Renal pelvis (tissue), 4 donors: Measurements from ENCODE around the gene PTPRN2. TPM values are rescaled to one million over a fixed set of nuclear protein-coding genes. Genes with fewer than 3 reads are reported as not detected.
"Not testable (repeated sequence)": the region's sequence is repeated elsewhere in the genome, so short reads cannot be mapped to it uniquely, and the experiment has no call there.

Source experiments
- DNase-seq: peaks from one replicate; pipeline ENCODE4 v3.0.0-alpha.2; 2013
- polyA plus RNA-seq, 3 donors: library from polyadenylated mRNA; unstranded; fragments of 120-200 nt; gene quantifications; one replicate each; pipeline ENCODE4 v1.2.1, GENCODE V29; 2013; ENCODE audit not compliant: insufficient read length in 3 of 3

The PTPRN2 gene
- polyA plus RNA-seq, 3 donors: 6.6 to 7.5 (median 7.4) TPM

- DNase-seq: no peak
Observed at GRCh38 chr7:157669768-157670351, 917.8 kb downstream of the PTPRN2 start.

GRCh38 chr7:157668884-157669767 is 918.5 kb downstream of the PTPRN2 start:
- no peak for DNase-seq

GRCh38 chr7:157668221-157668883 is 919.3 kb downstream of the PTPRN2 start:
- no peak for DNase-seq

- no peak for DNase-seq
Observed at GRCh38 chr7:157667731-157668130, 919.9 kb downstream of the PTPRN2 start.

GRCh38 chr7:157667261-157667660 is 920.4 kb downstream of the PTPRN2 start:
- no peak for DNase-seq

- DNase-seq: no peak
Observed at GRCh38 chr7:157666530-157667040, 921.0 kb downstream of the PTPRN2 start.

GRCh38 chr7:157665634-157665988 is 922.0 kb downstream of the PTPRN2 start:
- not testable (repeated sequence) for DNase-seq

- no peak for DNase-seq
Observed at GRCh38 chr7:157664871-157665633, 922.6 kb downstream of the PTPRN2 start.

GRCh38 chr7:157664034-157664433 is 923.6 kb downstream of the PTPRN2 start:
- DNase-seq: no peak

GRCh38 chr7:157662981-157663716 is 924.5 kb downstream of the PTPRN2 start:
- DNase-seq: peak; percentile 69

GRCh38 chr7:157662110-157662791 is 925.4 kb downstream of the PTPRN2 start:
- no peak for DNase-seq

- DNase-seq: no peak
Observed at GRCh38 chr7:157661611-157661975, 926.0 kb downstream of the PTPRN2 start.

- no peak for DNase-seq
Observed at GRCh38 chr7:157660971-157661610, 926.5 kb downstream of the PTPRN2 start.

GRCh38 chr7:157658851-157659412 is 928.7 kb downstream of the PTPRN2 start:
- no peak for DNase-seq

- no peak for DNase-seq
Observed at GRCh38 chr7:157657741-157658740, 929.6 kb downstream of the PTPRN2 start.

GRCh38 chr7:157656195-157656769 is 931.3 kb downstream of the PTPRN2 start:
- DNase-seq: no peak

- DNase-seq: no peak
Observed at GRCh38 chr7:157654350-157654749, 933.3 kb downstream of the PTPRN2 start.

GRCh38 chr7:157653827-157654207 is 933.8 kb downstream of the PTPRN2 start:
- no peak for DNase-seq
